NCI-H2227 treated with DMSO at 0.1 percent for 48 hours (cell line): ENCODE results near the gene NUDT22.

Experiments used
- DNase-seq: peaks from one replicate; lab custom pipeline; 2025; lab: John Stamatoyannopoulos, UW

Gene NUDT22

DNA sequence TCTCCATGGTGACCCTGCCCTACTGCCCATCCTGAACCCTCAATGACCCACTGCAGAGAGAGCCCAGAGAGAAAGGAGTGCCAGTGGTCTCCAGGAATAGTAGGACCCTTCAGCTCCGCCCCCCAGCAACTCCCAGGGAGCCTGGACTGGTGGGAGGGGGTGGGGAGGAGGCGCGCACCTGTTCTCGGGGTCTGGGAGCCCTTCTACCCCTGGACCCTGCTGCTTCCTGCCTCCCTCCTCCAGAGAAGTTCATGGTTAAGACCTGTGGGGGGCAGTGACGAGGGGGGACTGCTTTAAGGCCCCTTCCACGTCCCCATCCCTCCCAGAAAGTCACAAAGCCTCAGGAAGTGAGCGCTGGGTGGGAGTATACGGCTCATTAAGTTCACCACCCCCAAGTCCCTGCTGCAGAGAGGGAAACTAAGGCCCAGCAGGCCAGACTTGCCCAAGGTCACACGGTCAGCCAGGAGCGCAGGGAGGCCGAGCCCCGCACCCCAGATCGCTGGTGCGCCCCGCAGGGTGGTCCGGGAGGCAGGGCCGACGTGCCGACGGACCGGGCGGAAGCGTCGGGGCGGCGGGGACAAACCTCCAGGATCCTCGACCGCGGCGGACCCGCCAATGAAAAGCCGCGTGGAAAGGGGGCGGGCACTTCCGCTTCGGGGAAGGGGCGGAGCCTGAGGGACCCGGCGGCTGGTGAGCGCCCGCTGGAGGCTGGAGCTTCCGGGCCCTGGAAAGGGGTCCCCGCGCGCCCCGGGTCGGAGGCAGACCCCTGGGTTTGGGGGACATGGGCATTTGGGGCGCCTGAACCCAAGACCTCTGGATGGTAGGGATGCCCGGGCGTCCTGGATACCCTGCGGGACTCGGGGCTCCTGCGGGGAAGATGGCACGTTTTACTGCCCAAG lies at the start of gene NUDT22, which contains the start of gene TRPT1:
TSS of gene NUDT22 (plus strand) at position 667 of the 899 bp plus-strand sequence. CDS start 379 bp downstream, outside the sequence.
TSS of gene TRPT1 (minus strand) at position 579 of the 899 bp plus-strand sequence. CDS start at position 253, 326 bp downstream.
- DNase-seq = peak; percentile 77

DNA sequence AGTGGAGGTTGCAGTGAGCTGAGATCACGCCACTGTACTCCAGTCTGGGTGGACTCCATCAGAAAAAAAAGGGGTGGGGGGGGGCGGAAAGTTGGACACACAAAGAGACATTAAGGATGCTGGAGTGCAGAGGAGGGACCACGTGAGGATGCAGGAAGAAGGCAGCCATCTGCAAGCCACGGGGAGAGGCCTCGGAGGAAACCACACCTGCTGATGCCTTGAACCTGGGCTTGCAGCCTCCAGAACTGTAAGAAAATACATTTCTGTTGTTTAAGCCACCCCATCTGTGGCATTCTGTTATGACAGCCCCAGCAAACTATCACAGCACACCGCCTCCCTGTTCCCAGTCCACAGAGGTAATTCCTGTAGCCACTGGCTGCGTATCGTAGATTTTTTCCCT lies 49.3 kb upstream of the NUDT22 start:
- no peak for DNase-seq

GRCh38 chr11:64178203-64178602 lies 47.9 kb upstream of the NUDT22 start:
- no peak for DNase-seq

GRCh38 chr11:64178951-64179639 lies 47.0 kb upstream of the NUDT22 start:
- DNase-seq = no peak

GRCh38 chr11:64180891-64181290 lies 45.2 kb upstream of the NUDT22 start:
- DNase-seq = no peak

DNA sequence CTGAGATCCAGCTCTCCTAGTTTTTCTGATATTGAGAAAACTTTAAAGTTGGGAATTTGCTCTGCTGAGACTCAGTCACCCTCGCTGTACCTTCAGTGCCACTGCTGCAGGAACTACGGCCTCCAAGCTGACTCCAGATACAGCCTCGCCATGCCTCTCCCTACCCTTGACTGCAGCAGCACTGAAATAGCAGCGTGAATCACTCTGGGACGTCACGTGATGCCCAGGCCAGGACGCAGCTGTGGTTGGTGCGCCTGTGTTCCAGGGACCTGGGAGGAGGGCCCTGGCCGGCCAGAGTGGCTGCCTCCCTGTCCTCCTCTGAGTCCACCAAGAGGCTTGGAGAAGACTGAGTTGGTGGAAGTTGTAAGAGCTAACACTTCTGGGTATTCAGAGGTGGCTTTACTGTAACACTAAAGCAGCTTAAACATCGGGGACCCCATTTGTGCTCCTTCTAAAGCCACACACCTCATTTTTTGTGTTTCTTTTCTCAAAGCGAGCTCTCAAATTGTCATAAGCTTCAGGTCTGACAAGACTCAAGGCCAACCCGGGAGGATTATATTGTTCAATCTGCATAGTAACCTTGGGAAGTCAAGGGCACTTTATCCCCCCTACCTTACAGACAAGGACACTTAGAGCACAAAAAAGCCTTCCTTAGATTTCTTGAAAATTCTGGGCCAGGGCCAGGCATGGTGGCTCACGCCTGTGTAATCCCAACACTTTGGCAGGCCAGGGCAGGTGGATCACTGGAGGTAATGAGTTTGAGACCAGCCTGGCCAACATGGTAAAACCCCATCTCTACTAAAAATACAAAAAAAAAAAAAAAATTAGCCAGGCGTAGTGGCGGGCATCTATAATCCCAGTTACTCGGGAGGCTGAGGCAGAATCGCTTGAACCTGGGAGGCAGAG lies 44.3 kb upstream of the NUDT22 start:
- peak; percentile 71 for DNase-seq

- no peak for DNase-seq
Observed at GRCh38 chr11:64183890-64184289, 42.2 kb upstream of the NUDT22 start.

DNA sequence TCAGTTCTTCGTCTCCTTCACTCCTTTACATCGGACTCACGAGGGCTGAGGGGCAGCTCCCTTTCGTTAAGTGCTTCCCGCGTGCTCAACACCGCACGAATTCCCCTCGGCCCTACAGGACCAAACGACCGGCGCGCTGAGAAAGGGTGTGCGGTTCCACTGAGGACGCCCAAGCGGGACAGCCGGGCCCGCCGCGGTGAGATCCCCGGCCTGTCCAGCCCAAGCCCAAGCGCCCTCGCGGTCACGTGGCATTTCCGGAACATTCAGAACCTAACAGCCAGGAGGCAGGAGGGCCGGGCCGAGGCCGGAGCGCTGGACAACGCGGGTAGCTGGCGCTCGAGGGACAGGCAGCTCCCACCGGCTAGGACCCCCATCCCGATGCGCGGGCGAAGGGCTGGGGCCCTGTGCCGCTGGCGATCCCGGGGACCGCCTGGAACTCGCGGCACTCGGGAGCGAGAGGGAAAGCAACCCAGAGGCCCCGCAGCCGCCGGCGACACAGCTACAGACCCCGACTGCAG lies 40.8 kb upstream of the NUDT22 start:
- DNase-seq = peak; percentile 87

GRCh38 chr11:64185693-64186491 lies 40.2 kb upstream of the NUDT22 start, which contains the start of gene STIP1:
Gene STIP1, plus strand, starts transcription at chr11:64186171. Its CDS starts 91 bp downstream, at chr11:64186262.
- DNase-seq = peak; percentile 99

DNA sequence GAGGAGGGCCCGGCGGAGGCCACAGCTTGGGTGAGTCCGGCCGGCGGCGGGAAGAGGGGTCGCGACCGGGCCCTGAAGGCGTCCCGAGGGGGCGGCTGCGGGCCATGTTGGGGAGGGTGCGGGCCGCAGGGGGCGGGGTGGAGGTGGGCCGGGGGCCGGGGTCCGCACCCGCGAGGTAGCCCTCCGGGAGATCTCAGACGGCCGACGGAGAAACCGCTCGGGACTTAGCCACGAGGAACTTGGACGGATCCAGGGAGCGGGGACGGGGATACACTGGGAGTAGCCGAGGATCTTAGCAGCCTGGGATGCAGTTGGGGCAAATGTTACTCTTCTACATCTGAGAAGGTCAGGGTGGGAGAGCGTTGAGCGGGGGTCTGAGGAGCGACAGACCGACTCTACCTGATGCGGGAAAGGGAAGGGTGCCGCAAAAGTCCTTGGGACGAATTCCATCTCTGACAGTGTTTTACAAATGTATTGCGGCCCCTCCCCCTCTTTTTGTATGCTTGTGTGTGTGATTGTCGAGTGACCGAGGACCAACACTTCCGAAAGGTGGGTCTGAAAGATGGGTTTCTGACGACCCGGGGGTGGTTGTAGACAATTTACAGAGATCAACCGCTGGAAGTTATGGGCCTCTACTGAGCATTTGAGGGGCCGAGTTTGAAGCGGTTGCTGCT lies 39.4 kb upstream of the NUDT22 start:
- no peak for DNase-seq

- DNase-seq = no peak
Observed at GRCh38 chr11:64192434-64192833, 33.6 kb upstream of the NUDT22 start.

- DNase-seq = no peak
Observed at GRCh38 chr11:64196626-64197025, 29.4 kb upstream of the NUDT22 start.

DNA sequence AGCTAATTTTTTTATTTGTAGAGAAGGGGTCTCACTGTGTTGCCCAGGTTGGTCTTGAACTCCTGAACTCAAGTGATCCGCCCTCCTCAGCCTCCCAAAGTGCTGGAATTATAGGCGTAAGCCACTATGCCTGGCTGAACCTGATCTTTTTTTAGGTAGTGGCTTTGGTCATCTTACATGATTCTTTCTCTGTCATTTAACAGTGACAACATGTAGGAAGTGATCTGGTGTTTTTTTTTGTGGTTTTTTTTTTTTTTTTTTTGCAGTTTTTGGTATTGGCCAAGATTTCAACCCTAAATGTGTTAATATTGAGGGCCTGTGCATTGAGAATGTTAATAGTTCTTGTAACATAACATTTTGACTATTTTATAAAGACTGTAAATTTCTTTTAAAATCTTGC lies 27.6 kb upstream of the NUDT22 start:
- no peak for DNase-seq

- DNase-seq = no peak
Observed at GRCh38 chr11:64201543-64201942, 24.5 kb upstream of the NUDT22 start.

DNA sequence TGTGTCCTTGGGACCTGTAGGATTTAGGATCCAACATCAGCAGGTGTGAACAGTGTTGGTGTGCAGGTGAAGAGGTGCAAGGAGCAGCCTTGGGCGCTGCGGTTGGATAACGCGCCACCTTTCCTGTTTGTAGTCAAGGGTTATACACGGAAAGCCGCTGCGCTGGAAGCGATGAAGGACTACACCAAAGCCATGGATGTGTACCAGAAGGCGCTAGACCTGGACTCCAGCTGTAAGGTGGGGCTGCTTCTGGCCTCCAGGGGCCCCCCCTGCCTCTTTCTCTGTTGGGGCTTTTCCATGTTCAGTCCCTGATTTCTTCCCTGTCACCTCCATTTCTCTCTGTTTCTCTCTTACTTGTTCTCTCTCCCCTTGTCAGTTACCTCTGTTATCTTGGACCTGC lies 23.1 kb upstream of the NUDT22 start:
- no peak for DNase-seq

GRCh38 chr11:64203421-64204079 lies 22.5 kb upstream of the NUDT22 start:
- no peak for DNase-seq

- DNase-seq = no peak
Observed at GRCh38 chr11:64204080-64204440, 22.0 kb upstream of the NUDT22 start.

GRCh38 chr11:64204464-64204989 lies 21.5 kb upstream of the NUDT22 start:
- peak; percentile 78 for DNase-seq

GRCh38 chr11:64206457-64207255 lies 19.4 kb upstream of the NUDT22 start, which contains the start of gene FERMT3:
Gene FERMT3, plus strand, starts transcription at chr11:64206721. Its CDS starts 644 bp downstream, at chr11:64207365.
- no peak for DNase-seq
